ACC112 (cell line): Measurements from ENCODE around the gene LLGL2.

Experiments
- H2AFZ ChIP-seq: fragments of 200-600 bp; sonication (generic); one replicate; pipeline ENCODE4 v1.6.0; 2017; ENCODE audit warnings: antibody characterized with exemption, low read length; ENCODE audit not compliant: unreplicated experiment
- H3K27ac ChIP-seq: fragments of 200-600 bp; sonication (generic); 2 replicates; pipeline ENCODE4 v1.5.1; 2014; ENCODE audit warnings: low read depth, mild to moderate bottlenecking, antibody characterized with exemption, low read length, moderate library complexity
- H3K27me3 ChIP-seq: fragments of 200-600 bp; sonication (generic); 2 replicates; pipeline ENCODE4 v1.6.1; 2014; ENCODE audit warnings: mild to moderate bottlenecking, antibody characterized with exemption, low read length, moderate library complexity, mixed read lengths; ENCODE audit not compliant: insufficient read depth
- H3K36me3 ChIP-seq: fragments of 200-600 bp; sonication (generic); 2 replicates; pipeline ENCODE4 v1.6.1; 2016; ENCODE audit warnings: mild to moderate bottlenecking, antibody characterized with exemption, low read length, moderate library complexity, mixed read lengths; ENCODE audit not compliant: insufficient read depth
- H3K4me1 ChIP-seq: fragments of 200-600 bp; sonication (generic); one replicate; pipeline ENCODE4 v1.6.1; 2016; ENCODE audit warnings: low read length, mixed read lengths; ENCODE audit not compliant: insufficient read depth, unreplicated experiment, control insufficient read depth
- H3K4me3 ChIP-seq: fragments of 200-600 bp; sonication (generic); 2 replicates; pipeline ENCODE4 v1.5.1; 2014; ENCODE audit warnings: mild to moderate bottlenecking, low read depth, low read length
- H3K79me2 ChIP-seq: fragments of 200-600 bp; sonication (generic); one replicate; pipeline ENCODE4 v1.6.0; 2016; ENCODE audit warnings: low read length; ENCODE audit not compliant: control insufficient read depth, unreplicated experiment, insufficient read depth

Gene LLGL2

DNA sequence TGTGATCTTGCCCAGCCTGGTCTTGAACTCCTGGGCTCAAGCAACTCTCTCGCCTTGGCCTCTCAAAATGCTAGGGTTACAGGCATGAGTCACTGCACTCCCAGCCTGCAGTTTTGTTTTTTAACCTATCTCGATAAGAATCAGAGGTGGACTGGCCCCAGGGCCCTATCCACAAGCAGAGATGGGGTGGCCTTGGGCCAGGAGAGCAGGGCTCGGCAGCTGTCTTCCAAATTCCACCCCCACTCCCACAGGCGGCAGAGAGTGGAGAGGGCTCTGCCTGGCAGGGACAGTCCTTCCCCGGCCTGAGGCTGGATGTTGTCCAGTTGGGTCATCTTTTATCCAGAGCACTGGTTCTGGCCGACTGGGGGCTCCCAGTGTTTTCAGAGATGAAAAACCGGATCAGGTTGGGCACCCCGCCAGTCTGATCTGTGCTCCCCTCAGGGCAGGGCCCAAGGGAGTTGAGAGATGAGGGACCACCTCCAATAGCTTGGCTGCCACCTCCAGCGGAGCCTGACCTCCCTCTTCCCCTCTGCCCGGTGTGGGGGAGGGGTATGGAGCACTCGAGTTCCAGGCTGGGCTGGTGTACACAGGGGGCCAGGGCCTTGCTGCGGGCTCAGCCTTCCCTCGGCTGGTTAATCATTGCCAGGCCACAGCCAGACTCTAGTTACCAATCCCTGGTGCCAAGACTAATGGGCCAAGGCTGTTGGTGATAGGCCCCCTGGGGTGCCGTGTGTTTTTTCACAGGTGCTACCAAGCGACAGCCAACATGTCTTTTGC lies 31.8 kb downstream of the LLGL2 start:
- Histone ChIP-seq H3K36me3 (no peaks in the 10 kb centered on the region), H3K27ac (no peak overlapping the region), H3K79me2 (no peaks in the 10 kb centered on the region), H2AFZ (no peak overlapping the region), H3K4me3 (no peak overlapping the region), H3K4me1 (no peaks in the 10 kb centered on the region), H3K27me3 (no peaks in the 10 kb centered on the region)

DNA sequence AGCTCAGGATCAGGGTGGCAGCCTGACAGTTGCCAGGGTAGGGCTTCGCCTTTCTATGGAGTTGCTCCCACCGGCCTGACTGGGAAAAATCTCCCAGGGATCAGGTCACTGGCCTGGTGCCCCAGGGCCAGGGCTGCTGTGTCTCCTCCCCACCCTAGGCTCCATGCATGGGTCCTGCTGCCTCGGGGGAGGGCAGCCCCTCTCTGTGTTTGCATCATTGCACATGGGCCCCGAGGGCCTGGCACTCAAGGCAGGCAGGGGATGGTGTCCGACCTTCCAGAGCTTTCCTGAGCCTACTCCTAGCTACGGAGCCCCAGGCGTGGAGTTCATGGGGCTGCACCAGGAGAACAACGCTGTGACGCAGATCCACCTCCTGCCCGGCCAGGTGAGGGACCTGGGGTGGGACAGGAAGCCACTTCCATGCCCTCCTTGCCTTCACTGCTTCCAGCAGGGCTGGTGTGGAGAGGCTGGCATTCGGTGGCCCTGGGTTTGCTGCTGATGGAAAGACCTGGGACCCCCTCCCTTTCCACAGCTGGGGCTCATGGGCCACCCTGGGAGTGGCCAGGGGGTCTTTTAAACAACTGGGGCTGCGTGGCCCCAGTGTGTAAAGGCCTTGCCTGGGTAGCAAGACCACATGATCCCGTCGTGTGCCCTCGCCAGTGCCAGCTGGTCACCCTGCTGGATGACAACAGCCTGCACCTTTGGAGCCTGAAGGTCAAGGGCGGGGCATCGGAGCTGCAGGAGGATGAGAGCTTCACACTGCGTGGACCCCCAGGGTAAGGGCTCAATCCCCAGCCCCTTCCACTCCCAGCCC lies 32.6 kb downstream of the LLGL2 start:
- Histone ChIP-seq H3K4me3 (no peak overlapping the region), H3K27me3 (no peaks in the 10 kb centered on the region), H3K36me3 (no peaks in the 10 kb centered on the region), H3K27ac (no peak overlapping the region), H3K79me2 (no peaks in the 10 kb centered on the region), H2AFZ (no peak overlapping the region), H3K4me1 (no peaks in the 10 kb centered on the region)

DNA sequence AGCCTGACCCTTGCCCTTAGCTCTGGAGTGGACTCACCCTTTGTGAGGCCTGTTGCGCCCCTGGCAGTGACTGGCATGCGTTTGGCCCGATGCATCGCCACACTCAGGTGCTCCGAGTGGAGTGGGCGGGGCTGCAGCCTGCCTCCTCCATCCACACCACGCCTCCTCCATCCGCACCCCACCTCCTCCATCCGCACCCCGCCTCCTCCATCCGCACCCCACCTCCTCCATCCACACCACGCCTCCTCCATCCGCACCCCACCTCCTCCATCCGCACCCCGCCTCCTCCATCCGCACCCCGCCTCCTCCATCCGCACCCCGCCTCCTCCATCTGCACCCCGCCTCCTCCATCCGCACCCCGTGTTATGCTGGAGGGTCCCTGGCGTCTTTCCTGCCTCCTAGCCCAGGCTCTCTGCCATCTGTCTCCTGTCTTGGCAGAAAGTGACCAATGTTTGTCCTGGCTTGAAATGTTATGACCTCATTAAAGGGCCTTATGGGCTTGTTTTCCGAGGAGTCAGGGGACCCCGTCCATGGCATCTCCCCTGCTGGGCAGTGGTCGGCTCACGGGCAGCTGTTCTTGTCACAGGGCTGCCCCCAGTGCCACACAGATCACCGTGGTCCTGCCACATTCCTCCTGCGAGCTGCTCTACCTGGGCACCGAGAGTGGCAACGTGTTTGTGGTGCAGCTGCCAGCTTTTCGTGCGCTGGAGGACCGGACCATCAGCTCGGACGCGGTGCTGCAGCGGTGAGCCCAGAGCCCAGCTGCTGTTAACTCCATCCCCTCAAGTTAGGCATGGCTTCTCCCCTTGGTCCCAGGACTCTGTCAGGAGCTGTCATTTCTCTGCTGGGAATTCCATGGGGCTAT lies 33.4 kb downstream of the LLGL2 start:
- H3K79me2 ChIP-seq: no peaks in the 10 kb centered on the region
- no peak overlapping the region for H3K27ac ChIP-seq
- H2AFZ ChIP-seq: no peak overlapping the region
- no peaks in the 10 kb centered on the region for H3K4me1 ChIP-seq
- H3K27me3 ChIP-seq: no peaks in the 10 kb centered on the region
- no peak overlapping the region for H3K4me3 ChIP-seq
- H3K36me3 ChIP-seq: no peaks in the 10 kb centered on the region

DNA sequence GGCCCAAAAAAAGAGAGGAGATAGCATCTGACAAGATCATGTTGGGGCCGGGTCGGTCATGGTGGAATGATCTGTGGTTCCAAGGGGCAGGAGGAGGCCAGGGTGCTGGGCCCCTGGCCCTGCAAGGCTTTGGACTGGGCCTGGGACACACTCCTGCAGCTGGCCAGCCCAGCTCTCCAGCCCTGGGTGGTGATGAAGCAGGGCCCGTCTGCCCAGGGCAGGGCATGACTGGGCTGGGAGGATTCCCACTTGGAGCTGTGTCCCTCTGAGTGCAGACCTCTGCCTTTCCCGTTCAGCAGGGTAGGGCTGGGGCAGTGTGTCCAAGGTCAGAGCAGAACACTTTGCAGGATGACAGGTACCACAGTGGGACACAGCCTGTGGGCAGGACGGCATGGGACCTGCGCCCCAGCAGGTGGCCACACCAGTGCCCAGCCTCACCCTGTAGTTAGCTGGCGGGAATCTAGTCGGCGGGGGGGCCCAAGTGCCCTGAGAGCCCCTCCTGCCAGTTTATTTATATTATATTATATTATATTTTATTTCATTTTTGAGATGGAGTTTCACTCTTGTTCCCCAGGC lies 34.5 kb downstream of the LLGL2 start:
- Histone ChIP-seq H3K79me2 (no peaks in the 10 kb centered on the region), H3K4me1 (no peaks in the 10 kb centered on the region), H3K27ac (no peak overlapping the region), H3K4me3 (no peak overlapping the region), H3K27me3 (no peaks in the 10 kb centered on the region), H3K36me3 (no peaks in the 10 kb centered on the region), H2AFZ (no peak overlapping the region)

DNA sequence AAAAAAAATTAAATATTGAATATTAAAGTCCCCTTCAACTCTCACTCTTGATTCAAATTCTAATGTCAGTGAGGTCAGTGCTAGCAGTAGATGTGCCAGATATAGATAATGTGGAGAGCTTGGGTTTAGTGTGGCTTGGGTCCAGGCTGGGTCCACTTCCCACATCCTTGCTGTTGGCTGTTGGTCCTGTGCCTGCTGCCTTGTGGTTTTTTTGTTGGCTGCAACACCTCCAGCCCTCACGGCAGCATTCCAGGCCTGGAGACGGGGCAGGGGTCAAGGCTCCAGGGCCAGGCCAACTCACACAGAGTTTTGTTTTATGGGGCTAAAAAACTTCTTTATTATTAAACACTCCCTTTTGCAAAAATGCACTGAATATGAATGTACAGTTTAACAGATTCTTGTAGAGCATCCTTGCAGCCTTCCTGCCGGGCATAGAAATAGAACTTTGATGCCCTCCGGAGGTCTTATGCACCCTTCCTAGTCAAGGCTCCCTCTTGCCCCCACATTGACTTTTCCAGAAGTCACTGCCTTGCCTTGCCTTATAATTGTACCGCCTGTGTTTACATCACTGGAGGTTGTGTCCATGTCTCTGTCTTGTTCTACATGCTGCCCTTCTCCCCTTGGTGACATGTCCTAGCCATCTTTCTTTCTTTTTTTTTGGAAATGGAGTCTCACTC lies 36.6 kb downstream of the LLGL2 start:
- H3K4me3 ChIP-seq: no peak overlapping the region
- no peak overlapping the region for H2AFZ ChIP-seq
- no peaks in the 10 kb centered on the region for H3K27me3 ChIP-seq
- H3K27ac ChIP-seq: no peak overlapping the region
- no peaks in the 10 kb centered on the region for H3K4me1 ChIP-seq
- H3K36me3 ChIP-seq: no peaks in the 10 kb centered on the region
- H3K79me2 ChIP-seq: no peaks in the 10 kb centered on the region

DNA sequence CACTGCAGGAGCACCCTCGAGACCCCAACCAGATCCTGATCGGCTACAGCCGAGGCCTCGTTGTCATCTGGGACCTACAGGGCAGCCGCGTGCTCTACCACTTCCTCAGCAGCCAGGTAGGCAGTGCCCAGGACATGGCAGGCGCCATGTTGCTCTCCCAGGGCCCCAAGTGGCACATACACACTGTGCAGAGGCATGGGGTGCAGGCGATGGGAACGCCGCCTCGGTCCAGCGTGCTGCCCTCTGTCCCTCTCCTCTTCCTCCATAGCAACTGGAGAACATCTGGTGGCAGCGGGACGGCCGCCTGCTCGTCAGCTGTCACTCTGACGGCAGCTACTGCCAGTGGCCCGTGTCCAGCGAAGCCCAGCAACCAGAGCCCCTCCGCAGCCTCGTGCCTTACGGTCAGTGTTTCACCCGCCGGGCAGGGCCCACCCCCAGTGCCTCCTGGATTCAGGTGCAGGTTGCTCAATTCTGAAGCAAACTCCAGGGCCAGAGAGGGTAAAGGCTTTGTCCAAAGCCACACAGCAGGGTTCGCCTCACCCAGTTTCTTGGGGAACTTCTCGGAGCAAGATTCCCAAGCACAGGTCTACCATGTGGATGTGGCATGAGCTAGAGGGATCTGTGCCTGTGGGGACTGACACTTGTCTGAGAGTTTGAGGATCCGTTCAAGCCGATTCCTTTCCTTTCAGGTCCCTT lies 37.7 kb downstream of the LLGL2 start:
- Histone ChIP-seq H3K4me1 (no peaks in the 10 kb centered on the region), H3K27ac (no peak overlapping the region), H2AFZ (no peak overlapping the region), H3K4me3 (no peak overlapping the region), H3K36me3 (no peaks in the 10 kb centered on the region), H3K27me3 (no peaks in the 10 kb centered on the region), H3K79me2 (no peaks in the 10 kb centered on the region)

DNA sequence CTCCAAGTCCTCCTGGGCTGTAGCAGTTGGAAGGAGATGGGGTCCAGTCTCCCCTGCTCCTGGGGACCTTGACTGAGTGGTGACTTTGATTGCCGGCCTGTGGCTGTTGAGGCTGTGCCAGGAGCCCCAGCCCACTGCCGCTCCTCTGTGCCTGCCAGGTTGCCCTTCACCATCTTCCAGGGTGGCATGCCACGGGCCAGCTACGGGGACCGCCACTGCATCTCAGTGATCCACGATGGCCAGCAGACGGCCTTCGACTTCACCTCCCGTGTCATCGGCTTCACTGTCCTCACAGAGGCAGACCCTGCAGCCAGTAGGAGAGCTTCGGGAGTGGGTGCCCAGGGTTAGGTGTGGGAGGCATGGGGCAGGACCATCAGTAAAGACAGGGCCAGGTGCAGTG lies 38.7 kb downstream of the LLGL2 start:
- no peak overlapping the region for H2AFZ ChIP-seq
- no peaks in the 10 kb centered on the region for H3K36me3 ChIP-seq
- no peak overlapping the region for H3K27ac ChIP-seq
- H3K4me3 ChIP-seq: no peak overlapping the region
- no peaks in the 10 kb centered on the region for H3K4me1 ChIP-seq
- no peaks in the 10 kb centered on the region for H3K79me2 ChIP-seq
- no peaks in the 10 kb centered on the region for H3K27me3 ChIP-seq

DNA sequence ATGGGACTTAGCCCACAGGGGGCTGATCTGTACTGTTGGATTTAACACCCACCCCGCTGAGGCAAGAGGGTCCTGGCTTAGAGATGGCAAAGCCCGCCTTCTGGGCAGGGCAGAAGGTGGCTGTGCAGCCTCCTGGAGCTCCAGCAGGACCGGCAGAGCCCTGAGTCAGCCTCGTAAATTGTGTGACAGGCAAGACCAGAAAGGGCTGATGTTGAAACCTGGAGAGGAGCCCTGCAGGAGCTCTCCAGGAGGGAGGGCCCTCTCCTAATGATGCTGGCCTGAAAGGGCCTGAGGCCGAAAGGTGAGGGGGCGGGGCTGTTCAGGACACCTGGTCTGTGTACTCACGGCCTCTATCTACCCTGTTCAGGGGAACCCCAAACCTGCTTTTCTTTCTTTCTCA lies 39.6 kb downstream of the LLGL2 start:
- H3K27me3 ChIP-seq: no peaks in the 10 kb centered on the region
- H3K27ac ChIP-seq: no peak overlapping the region
- H3K79me2 ChIP-seq: no peaks in the 10 kb centered on the region
- H3K4me3 ChIP-seq: no peak overlapping the region
- no peak overlapping the region for H2AFZ ChIP-seq
- H3K36me3 ChIP-seq: no peaks in the 10 kb centered on the region
- H3K4me1 ChIP-seq: no peaks in the 10 kb centered on the region

DNA sequence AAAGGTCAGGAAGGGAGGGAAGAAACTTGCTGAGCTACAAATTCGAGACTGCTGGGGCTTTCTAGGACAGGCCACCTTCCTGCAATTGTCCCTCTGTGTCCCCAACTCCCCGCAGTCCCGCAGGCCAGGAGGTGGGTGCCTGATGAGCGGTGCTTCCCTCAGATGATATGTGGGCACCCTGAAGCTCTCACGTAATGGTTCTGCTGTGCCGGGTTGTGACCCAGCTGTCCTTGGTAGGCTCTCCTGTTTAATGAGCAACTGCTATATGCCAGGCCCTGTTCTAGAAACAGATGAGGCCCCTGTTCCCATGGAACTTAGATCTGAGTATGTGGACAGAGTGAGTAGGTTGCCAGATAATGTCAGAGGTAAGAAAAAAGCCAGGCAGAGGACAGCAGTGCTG lies 40.1 kb downstream of the LLGL2 start:
- Histone ChIP-seq H3K4me1 (no peaks in the 10 kb centered on the region), H2AFZ (no peak overlapping the region), H3K27me3 (no peaks in the 10 kb centered on the region), H3K4me3 (no peak overlapping the region), H3K27ac (no peak overlapping the region), H3K79me2 (no peaks in the 10 kb centered on the region), H3K36me3 (no peaks in the 10 kb centered on the region)
